ENCODE measurements around the gene LUZP1. TPM values are rescaled to one million over a fixed set of nuclear protein-coding genes. Genes with fewer than 3 reads are reported as not detected.

The LUZP1 gene
- total and polyA plus RNA-seq, 9 donors, result 6.8 to 30.7 (median 23.2) TPM

- Histone ChIP-seq H3K27me3 (no peaks in the 10 kb centered on the region), H3K27ac (no peak overlapping the region), H3K9me3 (no peaks in the 10 kb centered on the region), H3K4me1 (ENCODE audit: insufficient read depth) (peaks cover 2% of the 10 kb centered on the region), H3K4me3 (no peak overlapping the region), H3K36me3 (no peaks in the 10 kb centered on the region)
- WGBS, 3 donors, result 76 to 98% (median 94%) methylated on average over 3 of the region's 3 CpGs
- intact Hi-C loops (cut with DNase I), result no loop called here
- no peak for DNase-seq
- TF ChIP-seq EP300 (IDR thresholded peaks at IDR 0.05) (no peak), POLR2A (IDR thresholded peaks at IDR 0.05) (no peak), CTCF (IDR thresholded peaks at IDR 0.05) (no peak)
Measured at GRCh38 chr1:23044035-23044434, 124.6 kb downstream of the LUZP1 start.

- intact Hi-C loops (cut with DNase I), result no loop called here
- Histone ChIP-seq H3K27ac (no peak overlapping the region), H3K9me3 (no peaks in the 10 kb centered on the region), H3K4me3 (no peak overlapping the region), H3K27me3 (no peaks in the 10 kb centered on the region), H3K4me1 (ENCODE audit: insufficient read depth) (peaks cover 2% of the 10 kb centered on the region), H3K36me3 (no peaks in the 10 kb centered on the region)
- 88 to 91% (median 89%) methylated on average over 5 of the region's 5 CpGs for WGBS, 3 donors
- TF ChIP-seq EP300 (IDR thresholded peaks at IDR 0.05) (no peak), CTCF (IDR thresholded peaks at IDR 0.05) (no peak), POLR2A (IDR thresholded peaks at IDR 0.05) (no peak)
- DNase-seq, result no peak
Measured at GRCh38 chr1:23040509-23040908, 128.1 kb downstream of the LUZP1 start.

GRCh38 chr1:23039308-23039826, 129.3 kb downstream of the LUZP1 start:
- H3K27me3 ChIP-seq, result no peaks in the 10 kb centered on the region
- no peak overlapping the region for H3K27ac ChIP-seq
- H3K9me3 ChIP-seq, result no peaks in the 10 kb centered on the region
- peaks cover 2% of the 10 kb centered on the region for H3K4me1 ChIP-seq (ENCODE audit: insufficient read depth)
- intact Hi-C loops (cut with DNase I), result no loop called here
- DNase-seq, result no peak
- TF ChIP-seq POLR2A (IDR thresholded peaks at IDR 0.05), result no peak
- no peak for TF ChIP-seq EP300 (IDR thresholded peaks at IDR 0.05)
- no peak for TF ChIP-seq CTCF (IDR thresholded peaks at IDR 0.05)
- H3K36me3 ChIP-seq, result no peaks in the 10 kb centered on the region
- no peak overlapping the region for H3K4me3 ChIP-seq
- 65 to 70% (median 67%) methylated on average over 7 of the region's 7 CpGs for WGBS, 3 donors

- peaks cover 4% of the 10 kb centered on the region for H3K4me1 ChIP-seq (ENCODE audit: insufficient read depth)
- intact Hi-C loops (cut with DNase I), result no loop called here
- H3K36me3 ChIP-seq, result no peaks in the 10 kb centered on the region
- H3K27ac ChIP-seq, result no peak overlapping the region
- WGBS, 3 donors, result 81 to 87% (median 83%) methylated on average over 4 of the region's 4 CpGs
- no peaks in the 10 kb centered on the region for H3K9me3 ChIP-seq
- DNase-seq, result no peak
- no peaks in the 10 kb centered on the region for H3K27me3 ChIP-seq
- TF ChIP-seq POLR2A (IDR thresholded peaks at IDR 0.05), result no peak
- no peak for TF ChIP-seq CTCF (IDR thresholded peaks at IDR 0.05)
- no peak overlapping the region for H3K4me3 ChIP-seq
Measured at GRCh38 chr1:23037081-23037740, 131.4 kb downstream of the LUZP1 start.

All from ovary (tissue), 9 donors.